ENCODE results near the gene CDH5.

The CDH5 gene

GRCh38 chr16:66395806-66396555 is 29.5 kb downstream of the CDH5 start:
- DNase-seq, result peak in 1 of 2 experiments; percentile 6

GRCh38 chr16:66397736-66398433 is 31.4 kb downstream of the CDH5 start:
- DNase-seq, result no peak

GRCh38 chr16:66399031-66399430 is 32.5 kb downstream of the CDH5 start:
- DNase-seq, result no peak

- DNase-seq, result no peak
Observed at GRCh38 chr16:66399930-66400329, 33.4 kb downstream of the CDH5 start.

- no peak for DNase-seq
Observed at GRCh38 chr16:66400503-66401380, 34.3 kb downstream of the CDH5 start.

- DNase-seq, result no peak
Observed at GRCh38 chr16:66401610-66402009, 35.1 kb downstream of the CDH5 start.

- no peak for DNase-seq
Observed at GRCh38 chr16:66402166-66402565, 35.7 kb downstream of the CDH5 start.

GRCh38 chr16:66402591-66403230 is 36.2 kb downstream of the CDH5 start:
- DNase-seq, result no peak

GRCh38 chr16:66403531-66404145 is 37.1 kb downstream of the CDH5 start:
- DNase-seq, result no peak

GRCh38 chr16:66405057-66405783 is 38.7 kb downstream of the CDH5 start:
- no peak for DNase-seq

- DNase-seq, result peak; percentile 94
Observed at GRCh38 chr16:66406534-66407221, 40.2 kb downstream of the CDH5 start.

GRCh38 chr16:66408163-66409048 is 41.9 kb downstream of the CDH5 start:
- peak; percentile 44 to 61 for DNase-seq

GRCh38 chr16:66409156-66409555 is 42.7 kb downstream of the CDH5 start:
- no peak for DNase-seq

GRCh38 chr16:66412182-66412581 is 45.7 kb downstream of the CDH5 start:
- no peak for DNase-seq

GRCh38 chr16:66414891-66415290 is 48.4 kb downstream of the CDH5 start:
- DNase-seq, result no peak

- DNase-seq, result no peak
Observed at GRCh38 chr16:66416136-66416535, 49.6 kb downstream of the CDH5 start.

GRCh38 chr16:66416939-66417700 is 50.6 kb downstream of the CDH5 start:
- DNase-seq, result no peak

GRCh38 chr16:66418165-66418962 is 51.9 kb downstream of the CDH5 start:
- no peak for DNase-seq

Data from activated T-cell treated with anti-CD3 and anti-CD28 coated beads, Interleukin-2, amount 50 U/mL, for 48 hours (primary cell).